Measurements from ENCODE around the gene IRF4.

GRCh38 chr6:421211-421610, 29.7 kb downstream of the IRF4 start:
- TF ChIP-seq CTCF (IDR thresholded peaks at IDR 0.05) (no peak), POLR2A (IDR thresholded peaks at IDR 0.05) (no peak)

Measured in testis (tissue), 2 donors.